Brain microvascular endothelial cell (primary cell): ENCODE measurements around the gene CNIH3.

Source experiments
- DNase-seq: peaks from one replicate; pipeline ENCODE4 v3.0.0-alpha.2; 2020
- H3K27ac ChIP-seq: fragments of 250-450 bp; sonication (Bioruptor Pico); 2 replicates; pipeline ENCODE4 v1.5.1; 2020; ENCODE audit warnings: mild to moderate bottlenecking, moderate library complexity
- H3K27me3 ChIP-seq: fragments of 250-450 bp; sonication (Bioruptor Pico); replicated peaks from 2 replicates; pipeline ENCODE4 v1.5.1; 2020; ENCODE audit warnings: mild to moderate bottlenecking
- H3K36me3 ChIP-seq: fragments of 250-450 bp; sonication (Bioruptor Pico); replicated peaks from 2 replicates; pipeline ENCODE4 v1.5.1; 2020; ENCODE audit warnings: mild to moderate bottlenecking
- H3K4me3 ChIP-seq: 2 replicates; pipeline ENCODE4 v1.5.1; 2011; ENCODE audit warnings: low read depth, mild to moderate bottlenecking, control low read depth, low read length, moderate library complexity
- CTCF ChIP-seq: IDR thresholded peaks from 2 replicates; pipeline ENCODE4 v1.5.1; 2011; ENCODE audit warnings: low read depth, mild to moderate bottlenecking, moderate library complexity, low read length, control low read depth, inconsistent platforms; ENCODE audit errors: missing control alignments
- in situ Hi-C: cut with HindIII; loops from 2 replicates; pipeline ENCODE4 v1.10.0; 2017; ENCODE audit warnings: low sequenced_read_pairs, low pct_ligation_motif_present

Gene CNIH3

GRCh38 chr1:224731633-224732032 is 115.5 kb downstream of the CNIH3 start:
- in situ Hi-C loops = no loop called here
- no peak overlapping the region for H3K4me3 ChIP-seq
- no peaks in the 10 kb centered on the region for H3K27me3 ChIP-seq
- DNase-seq = no peak
- H3K27ac ChIP-seq = no peak overlapping the region
- TF ChIP-seq CTCF = no peak
- H3K36me3 ChIP-seq = no peaks in the 10 kb centered on the region

- DNase-seq = no peak
- in situ Hi-C loops = no loop called here
- Histone ChIP-seq H3K36me3 (no peaks in the 10 kb centered on the region), H3K4me3 (no peak overlapping the region), H3K27ac (no peak overlapping the region), H3K27me3 (no peaks in the 10 kb centered on the region)
- TF ChIP-seq CTCF = no peak
Measured at GRCh38 chr1:224732377-224733026, 116.4 kb downstream of the CNIH3 start.

- Histone ChIP-seq H3K36me3 (no peaks in the 10 kb centered on the region), H3K27me3 (no peaks in the 10 kb centered on the region), H3K4me3 (no peak overlapping the region), H3K27ac (no peak overlapping the region)
- peak; percentile 29 for DNase-seq
- TF ChIP-seq CTCF = no peak
- in situ Hi-C loops = no loop called here
Measured at GRCh38 chr1:224733027-224733911, 117.2 kb downstream of the CNIH3 start.

GRCh38 chr1:224734261-224734935 is 118.3 kb downstream of the CNIH3 start:
- Histone ChIP-seq H3K36me3 (no peaks in the 10 kb centered on the region), H3K4me3 (no peak overlapping the region), H3K27ac (no peak overlapping the region), H3K27me3 (no peaks in the 10 kb centered on the region)
- peak; percentile 28 for TF ChIP-seq CTCF
- no peak for DNase-seq
- in situ Hi-C loops = no loop called here

GRCh38 chr1:224735159-224735558 is 119.0 kb downstream of the CNIH3 start:
- no peak for TF ChIP-seq CTCF
- Histone ChIP-seq H3K36me3 (no peaks in the 10 kb centered on the region), H3K27ac (no peak overlapping the region), H3K4me3 (no peak overlapping the region), H3K27me3 (no peaks in the 10 kb centered on the region)
- in situ Hi-C loops = no loop called here
- no peak for DNase-seq
